ENCODE measurements around the gene DNM2. TPM values are rescaled to one million over a fixed set of nuclear protein-coding genes. Genes with fewer than 3 reads are reported as not detected.
"Not testable (repeated sequence)": the region's sequence is repeated elsewhere in the genome, so short reads cannot be mapped to it uniquely, and the experiment has no call there.

Gene DNM2
- total and polyA plus RNA-seq, 9 of the 15 experiments (the other 6 are each of a cell fraction or from before 2014, with no cell fraction given), result 2.2 to 161 (median 72.6) TPM

GRCh38 chr19:10877608-10878007, 159.7 kb downstream of the DNM2 start:
- DNase-seq (ENCODE audit: extremely low read depth in 1 of 4, low spot score in 3 of 4); CTCF ChIA-PET (ENCODE audit: low intra/inter-chr PET ratio); BruUV-seq (replicated peaks); in situ Hi-C loops (cut with MboI); H2AFZ ChIP-seq (ENCODE audit: low read depth, low read length); ATAC-seq; H3K4me3 ChIP-seq; FAIRE-seq; H4K20me1 ChIP-seq (replicated peaks; ENCODE audit: control insufficient read depth, insufficient read depth, low read length); H3K9me1 ChIP-seq (ENCODE audit: control insufficient read depth, insufficient read depth, low read length); H3K27me3 ChIP-seq (ENCODE audit: control insufficient read depth in 2 of 2, insufficient read depth in 2 of 2, low read length in 2 of 2); H3K9me3 ChIP-seq (replicated peaks; ENCODE audit: control insufficient read depth, insufficient read depth, low read depth, low read length); intact Hi-C loops (cut with micrococcal nuclease): not testable (repeated sequence)
- Histone ChIP-seq H3K4me2 (ENCODE audit: insufficient read depth, low read length) (peak overlapping the region; percentile 95; the same call in 1 of the 2 replicates), H3K27ac (ENCODE audit: extremely low read depth, low read depth, low read length) (peak overlapping the region; percentile 95; the same call in 2 of the 3 replicates), H3K79me2 (ENCODE audit: control insufficient read depth, insufficient read depth, low read length) (peaks cover 96% of the 10 kb centered on the region), H3K9ac (ENCODE audit: insufficient read depth in 1 of 2, low read depth in 2 of 2, low read length in 2 of 2) (peak overlapping the region; percentile 36 to 80; a peak in 2 of 4 replicates), H3K4me1 (replicated peaks in 1 of 2; ENCODE audit: control insufficient read depth in 2 of 2, insufficient read depth in 2 of 2, low read length in 2 of 2) (peaks cover 57 to 58% of the 10 kb centered on the region in 2 experiments), H3K36me3 (ENCODE audit: control insufficient read depth, insufficient read depth, low read length) (peaks cover 34% of the 10 kb centered on the region; the same call in 2 of the 3 replicates)
- 92% methylated on average over 7 of the region's 9 CpGs for WGBS (ENCODE audit: insufficient coverage, low coverage, missing lambda C conversion rate)
- POLR2A ChIA-PET, result interaction anchor here (0.6 to 2.2 kb wide), 4 partner anchors 9 to 315 kb away, joined by 3 to 6 read pairs (median 4); no protein-coding TSS in a partner anchor
- peak; percentile 47; the same call in 1 of the 2 replicates for TF ChIP-seq CEBPB (tag; IDR thresholded peaks at IDR 0.05)
- TF ChIP-seq HDGF (IDR thresholded peaks at IDR 0.05), result 0 out of 2 replicates have a peak, but pooled peaks have one; percentile 29

DNA sequence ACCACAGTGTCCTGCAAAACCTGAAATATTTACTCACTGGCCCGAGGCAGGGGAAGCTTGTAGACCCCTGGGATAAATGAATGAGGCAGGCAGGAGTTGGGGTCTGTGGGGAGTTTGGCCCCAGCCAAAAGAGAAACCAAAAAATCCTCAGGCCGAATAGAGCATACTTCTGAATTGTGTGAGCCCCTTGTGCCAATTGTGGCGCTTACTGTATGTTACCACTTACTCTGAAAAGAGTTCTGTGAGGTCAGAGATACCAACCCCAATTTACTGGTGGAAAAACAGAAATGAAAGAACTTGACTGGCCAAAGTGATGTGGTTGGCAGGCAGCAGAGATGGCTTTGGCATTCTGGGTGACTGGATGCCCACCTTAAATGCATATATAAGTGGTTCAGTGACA, 160.4 kb downstream of the DNM2 start:
- ChIA-PET POLR2A (interaction anchor here (0.7 to 1.6 kb wide), 4 partner anchors 14 to 157 kb away, joined by 3 to 5 read pairs (median 4); no protein-coding TSS in a partner anchor), CTCF (ENCODE audit: low intra/inter-chr PET ratio) (no interaction called here)
- Histone ChIP-seq H4K20me1 (replicated peaks; ENCODE audit: control insufficient read depth, insufficient read depth, low read length) (no peaks in the 10 kb centered on the region), H3K9ac (ENCODE audit: insufficient read depth in 1 of 2, low read depth in 2 of 2, low read length in 2 of 2) (peak overlapping the region; percentile 76 to 80; a peak in 3 of 4 replicates), H3K9me3 (replicated peaks; ENCODE audit: control insufficient read depth, insufficient read depth, low read depth, low read length) (no peaks in the 10 kb centered on the region), H3K27ac (ENCODE audit: extremely low read depth, low read depth, low read length) (peak overlapping the region; percentile 95), H3K27me3 (ENCODE audit: control insufficient read depth in 2 of 2, insufficient read depth in 2 of 2, low read length in 2 of 2) (no peaks in the 10 kb centered on the region), H3K79me2 (ENCODE audit: control insufficient read depth, insufficient read depth, low read length) (peaks cover 96% of the 10 kb centered on the region), H3K4me2 (ENCODE audit: insufficient read depth, low read length) (peak overlapping the region; percentile 95), H3K4me1 (replicated peaks in 1 of 2; ENCODE audit: control insufficient read depth in 2 of 2, insufficient read depth in 2 of 2, low read length in 2 of 2) (peaks cover 52 to 58% of the 10 kb centered on the region in 2 experiments), H3K36me3 (ENCODE audit: control insufficient read depth, insufficient read depth, low read length) (peaks cover 38% of the 10 kb centered on the region; the same call in 2 of the 3 replicates), H3K9me1 (ENCODE audit: control insufficient read depth, insufficient read depth, low read length) (no peaks in the 10 kb centered on the region), H2AFZ (ENCODE audit: low read depth, low read length) (no peak overlapping the region), H3K4me3 (no peak overlapping the region)
- FAIRE-seq, result no peak
- TSS peak; percentile 22 for BruUV-seq (replicated peaks)
- ATAC-seq, result no peak
- intact Hi-C loops (cut with micrococcal nuclease) (no loop called here), in situ Hi-C loops (cut with MboI) (no loop called here)
- DNase-seq (ENCODE audit: extremely low read depth in 1 of 4, low spot score in 3 of 4), result no peak
- no peak for TF ChIP-seq TOE1 (IDR thresholded peaks at IDR 0.05; ENCODE audit: borderline replicate concordance)
- no peak for TF ChIP-seq TOE1 (CRISPR knock-in tag; IDR thresholded peaks at IDR 0.05; ENCODE audit: borderline replicate concordance, low read depth)
- no peak for TF ChIP-seq HCFC1 (IDR thresholded peaks at IDR 0.05; ENCODE audit: low read depth, low read length)
- TF ChIP-seq, protein P1, sequence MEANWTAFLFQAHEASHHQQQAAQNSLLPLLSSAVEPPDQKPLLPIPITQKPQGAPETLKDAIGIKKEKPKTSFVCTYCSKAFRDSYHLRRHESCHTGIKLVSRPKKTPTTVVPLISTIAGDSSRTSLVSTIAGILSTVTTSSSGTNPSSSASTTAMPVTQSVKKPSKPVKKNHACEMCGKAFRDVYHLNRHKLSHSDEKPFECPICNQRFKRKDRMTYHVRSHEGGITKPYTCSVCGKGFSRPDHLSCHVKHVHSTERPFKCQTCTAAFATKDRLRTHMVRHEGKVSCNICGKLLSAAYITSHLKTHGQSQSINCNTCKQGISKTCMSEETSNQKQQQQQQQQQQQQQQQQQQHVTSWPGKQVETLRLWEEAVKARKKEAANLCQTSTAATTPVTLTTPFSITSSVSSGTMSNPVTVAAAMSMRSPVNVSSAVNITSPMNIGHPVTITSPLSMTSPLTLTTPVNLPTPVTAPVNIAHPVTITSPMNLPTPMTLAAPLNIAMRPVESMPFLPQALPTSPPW (CRISPR knock-in tag; IDR thresholded peaks at IDR 0.05), result peak; percentile 8; the same call in 1 of the 2 replicates
- no peak for TF ChIP-seq RFX1 (IDR thresholded peaks at IDR 0.05)
- TF ChIP-seq NCOA4 (IDR thresholded peaks at IDR 0.05; ENCODE audit: partially characterized antibody), result no peak
- 67% methylated on average over 3 of the region's 3 CpGs for WGBS (ENCODE audit: insufficient coverage, low coverage, missing lambda C conversion rate)
